ENCODE data around the gene LTB4R2. TPM values are rescaled to one million over a fixed set of nuclear protein-coding genes. Genes with fewer than 3 reads are reported as not detected.

LTB4R2 gene
- total and polyA plus RNA-seq, 2 experiments from 2014 or later: 0.40 to 12.6 TPM

DNA sequence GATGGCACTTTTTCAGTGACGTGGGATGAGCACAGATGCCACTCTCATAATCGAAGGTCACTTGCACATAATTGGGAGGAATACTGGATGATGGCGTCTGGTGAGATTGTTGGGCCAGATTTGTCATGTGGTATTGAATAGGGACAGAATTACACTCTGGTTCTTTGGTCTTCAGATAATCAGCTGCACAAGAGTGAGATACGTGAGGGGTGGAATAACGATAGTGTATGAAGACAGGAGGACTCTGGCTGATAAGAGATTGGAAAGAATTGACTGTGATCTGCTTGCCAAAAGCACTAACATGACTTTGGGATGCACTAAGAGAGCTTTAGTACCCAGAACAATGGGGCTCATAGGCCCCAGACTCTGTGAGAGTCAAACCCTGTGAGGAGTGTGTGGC is 31.5 kb upstream of the LTB4R2 start (continued):
- TF ChIP-seq, protein P1, sequence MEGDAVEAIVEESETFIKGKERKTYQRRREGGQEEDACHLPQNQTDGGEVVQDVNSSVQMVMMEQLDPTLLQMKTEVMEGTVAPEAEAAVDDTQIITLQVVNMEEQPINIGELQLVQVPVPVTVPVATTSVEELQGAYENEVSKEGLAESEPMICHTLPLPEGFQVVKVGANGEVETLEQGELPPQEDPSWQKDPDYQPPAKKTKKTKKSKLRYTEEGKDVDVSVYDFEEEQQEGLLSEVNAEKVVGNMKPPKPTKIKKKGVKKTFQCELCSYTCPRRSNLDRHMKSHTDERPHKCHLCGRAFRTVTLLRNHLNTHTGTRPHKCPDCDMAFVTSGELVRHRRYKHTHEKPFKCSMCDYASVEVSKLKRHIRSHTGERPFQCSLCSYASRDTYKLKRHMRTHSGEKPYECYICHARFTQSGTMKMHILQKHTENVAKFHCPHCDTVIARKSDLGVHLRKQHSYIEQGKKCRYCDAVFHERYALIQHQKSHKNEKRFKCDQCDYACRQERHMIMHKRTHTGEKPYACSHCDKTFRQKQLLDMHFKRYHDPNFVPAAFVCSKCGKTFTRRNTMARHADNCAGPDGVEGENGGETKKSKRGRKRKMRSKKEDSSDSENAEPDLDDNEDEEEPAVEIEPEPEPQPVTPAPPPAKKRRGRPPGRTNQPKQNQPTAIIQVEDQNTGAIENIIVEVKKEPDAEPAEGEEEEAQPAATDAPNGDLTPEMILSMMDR (conservative IDR thresholded peaks at IDR 0.05; ENCODE audit: low read depth in 2 of 2): no peak
- no peak for TF ChIP-seq JUNB (IDR thresholded peaks at IDR 0.05; ENCODE audit: unreplicated experiment)
- TF ChIP-seq, protein P2, sequence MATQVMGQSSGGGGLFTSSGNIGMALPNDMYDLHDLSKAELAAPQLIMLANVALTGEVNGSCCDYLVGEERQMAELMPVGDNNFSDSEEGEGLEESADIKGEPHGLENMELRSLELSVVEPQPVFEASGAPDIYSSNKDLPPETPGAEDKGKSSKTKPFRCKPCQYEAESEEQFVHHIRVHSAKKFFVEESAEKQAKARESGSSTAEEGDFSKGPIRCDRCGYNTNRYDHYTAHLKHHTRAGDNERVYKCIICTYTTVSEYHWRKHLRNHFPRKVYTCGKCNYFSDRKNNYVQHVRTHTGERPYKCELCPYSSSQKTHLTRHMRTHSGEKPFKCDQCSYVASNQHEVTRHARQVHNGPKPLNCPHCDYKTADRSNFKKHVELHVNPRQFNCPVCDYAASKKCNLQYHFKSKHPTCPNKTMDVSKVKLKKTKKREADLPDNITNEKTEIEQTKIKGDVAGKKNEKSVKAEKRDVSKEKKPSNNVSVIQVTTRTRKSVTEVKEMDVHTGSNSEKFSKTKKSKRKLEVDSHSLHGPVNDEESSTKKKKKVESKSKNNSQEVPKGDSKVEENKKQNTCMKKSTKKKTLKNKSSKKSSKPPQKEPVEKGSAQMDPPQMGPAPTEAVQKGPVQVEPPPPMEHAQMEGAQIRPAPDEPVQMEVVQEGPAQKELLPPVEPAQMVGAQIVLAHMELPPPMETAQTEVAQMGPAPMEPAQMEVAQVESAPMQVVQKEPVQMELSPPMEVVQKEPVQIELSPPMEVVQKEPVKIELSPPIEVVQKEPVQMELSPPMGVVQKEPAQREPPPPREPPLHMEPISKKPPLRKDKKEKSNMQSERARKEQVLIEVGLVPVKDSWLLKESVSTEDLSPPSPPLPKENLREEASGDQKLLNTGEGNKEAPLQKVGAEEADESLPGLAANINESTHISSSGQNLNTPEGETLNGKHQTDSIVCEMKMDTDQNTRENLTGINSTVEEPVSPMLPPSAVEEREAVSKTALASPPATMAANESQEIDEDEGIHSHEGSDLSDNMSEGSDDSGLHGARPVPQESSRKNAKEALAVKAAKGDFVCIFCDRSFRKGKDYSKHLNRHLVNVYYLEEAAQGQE (IDR thresholded peaks at IDR 0.05; ENCODE audit: unreplicated experiment): no peak
- TF ChIP-seq ZNF114 (CRISPR knock-in tag; IDR thresholded peaks at IDR 0.05): no peak
- TF ChIP-seq ZNF331 (CRISPR knock-in tag; IDR thresholded peaks at IDR 0.05; ENCODE audit: low read depth): no peak
- TF ChIP-seq, protein P3, sequence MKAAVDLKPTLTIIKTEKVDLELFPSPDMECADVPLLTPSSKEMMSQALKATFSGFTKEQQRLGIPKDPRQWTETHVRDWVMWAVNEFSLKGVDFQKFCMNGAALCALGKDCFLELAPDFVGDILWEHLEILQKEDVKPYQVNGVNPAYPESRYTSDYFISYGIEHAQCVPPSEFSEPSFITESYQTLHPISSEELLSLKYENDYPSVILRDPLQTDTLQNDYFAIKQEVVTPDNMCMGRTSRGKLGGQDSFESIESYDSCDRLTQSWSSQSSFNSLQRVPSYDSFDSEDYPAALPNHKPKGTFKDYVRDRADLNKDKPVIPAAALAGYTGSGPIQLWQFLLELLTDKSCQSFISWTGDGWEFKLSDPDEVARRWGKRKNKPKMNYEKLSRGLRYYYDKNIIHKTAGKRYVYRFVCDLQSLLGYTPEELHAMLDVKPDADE (IDR thresholded peaks at IDR 0.05): no peak
- no peak for TF ChIP-seq CREB1 (CRISPR knock-in tag; IDR thresholded peaks at IDR 0.05; ENCODE audit: low read depth)

DNA sequence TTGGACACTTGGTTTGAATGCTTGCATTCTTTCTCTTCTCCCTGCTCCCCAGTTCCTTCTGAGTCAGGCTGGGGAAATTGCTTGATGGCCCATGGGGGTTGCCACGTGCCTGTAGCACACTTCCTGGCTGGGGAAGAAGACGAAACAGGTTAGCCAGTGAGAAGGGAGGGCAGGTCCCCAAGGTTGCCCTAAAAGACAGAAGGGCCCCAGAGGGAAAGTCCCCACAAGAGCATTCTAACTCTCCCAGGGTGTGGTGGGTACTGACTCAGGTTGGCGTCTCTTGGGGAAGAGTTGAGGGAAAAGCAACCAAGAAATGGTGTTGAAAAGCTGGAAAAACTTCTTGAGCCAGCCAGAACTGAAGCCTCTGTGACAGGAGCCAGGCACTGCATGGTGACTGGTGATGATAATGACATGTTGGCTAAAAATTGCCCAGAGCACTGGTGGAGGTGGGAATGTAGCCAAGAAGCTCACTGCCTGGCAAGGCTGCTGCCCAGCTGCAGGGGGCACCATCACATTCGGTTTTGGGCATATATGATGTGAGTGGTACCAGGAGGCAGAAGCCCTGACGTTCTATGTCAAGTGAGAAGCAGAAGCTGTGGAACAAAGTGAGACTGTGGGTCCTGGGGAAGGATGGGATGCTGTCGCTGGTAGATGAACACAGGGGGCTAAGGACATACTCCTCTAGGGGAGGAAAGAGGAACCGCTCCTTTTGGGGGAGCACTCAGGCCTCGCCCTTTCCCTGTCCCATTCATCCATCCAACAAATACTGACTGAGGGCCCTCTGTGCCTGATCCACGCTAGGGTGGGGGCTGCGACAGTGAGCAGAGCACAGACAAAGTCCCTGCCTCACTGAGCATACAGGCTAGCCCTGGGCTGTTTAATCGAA is 30.4 kb upstream of the LTB4R2 start:
- Mint-ChIP-seq H3K9me3 (no peaks in the 10 kb centered on the region), H3K27me3 (ENCODE audit: insufficient read depth, low read depth, poor library complexity) (peaks cover 10% of the 10 kb centered on the region), H3K27ac (0 out of 2 replicates have a peak overlapping the region, but pooled peaks have one; percentile 60), H3K36me3 (ENCODE audit: low read depth) (no peaks in the 10 kb centered on the region), H3K4me3 (no peak overlapping the region), H3K4me1 (no peaks in the 10 kb centered on the region; the same call in 2 of the 3 replicates)
- DNase-seq (ENCODE audit: low spot score) (no peak), ATAC-seq (no peak)
- Histone ChIP-seq H2AFZ (no peak overlapping the region), H4K20me1 (replicated peaks; ENCODE audit: insufficient read depth) (no peaks in the 10 kb centered on the region; the same call in 1 of the 2 replicates), H3K4me1 (ENCODE audit: insufficient read depth) (no peaks in the 10 kb centered on the region), H3K4me3 (no peak overlapping the region), H3K79me2 (replicated peaks; ENCODE audit: insufficient read depth) (no peaks in the 10 kb centered on the region), H3K27ac (ENCODE audit: low read depth) (no peak overlapping the region), H3K36me3 (ENCODE audit: insufficient read depth) (no peaks in the 10 kb centered on the region), H3K9me2 (ENCODE audit: insufficient read depth) (no peaks in the 10 kb centered on the region), H3F3A (replicated peaks; ENCODE audit: low read depth) (no peaks in the 10 kb centered on the region), H3K4me2 (no peak overlapping the region), H3K27me3 (ENCODE audit: insufficient read depth) (no peaks in the 10 kb centered on the region)
- TF ChIP-seq, protein P1 (conservative IDR thresholded peaks at IDR 0.05; ENCODE audit: low read depth in 2 of 2): peak; percentile 36 to 45
- TF ChIP-seq, protein P2 (IDR thresholded peaks at IDR 0.05; ENCODE audit: unreplicated experiment): no peak

Measured in GM23338 (cell line).